Activated T-cell treated with anti-CD3 and anti-CD28 coated beads, Interleukin-2, amount 50 U/mL, for 24 hours (primary cell): ENCODE results near the gene MZT1.

Source experiments
- DNase-seq: peaks from one replicate; pipeline ENCODE4 v3.0.0-alpha.2; 2020
- H3K27ac Mint-ChIP-seq: 2 replicates; pipeline ENCODE4 v1.8.0; 2020; ENCODE audit warnings: mild to moderate bottlenecking, mixed read lengths
- H3K27me3 Mint-ChIP-seq: 2 replicates; pipeline ENCODE4 v1.8.0; 2020; ENCODE audit warnings: mixed read lengths
- H3K36me3 Mint-ChIP-seq: 2 replicates; pipeline ENCODE4 v1.8.0; 2020; ENCODE audit warnings: low read depth, mixed read lengths
- H3K4me1 Mint-ChIP-seq: 2 replicates; pipeline ENCODE4 v1.8.0; 2020; ENCODE audit warnings: low read depth, mixed read lengths
- H3K4me3 Mint-ChIP-seq: 2 replicates; pipeline ENCODE4 v1.8.0; 2020; ENCODE audit warnings: mild to moderate bottlenecking, moderate library complexity, mixed read lengths
- H3K9me3 Mint-ChIP-seq: 2 replicates; pipeline ENCODE4 v1.8.0; 2020; ENCODE audit warnings: mixed read lengths

The MZT1 gene

GRCh38 chr13:72700509-72700908, 26.9 kb downstream of the MZT1 start:
- Mint-ChIP-seq H3K27me3 (peaks cover 8% of the 10 kb centered on the region), H3K27ac (no peak overlapping the region), H3K36me3 (peaks cover 11% of the 10 kb centered on the region), H3K4me1 (no peaks in the 10 kb centered on the region), H3K9me3 (peaks cover 6% of the 10 kb centered on the region), H3K4me3 (no peak overlapping the region)
- no peak for DNase-seq

- no peak for DNase-seq
- H3K4me3 Mint-ChIP-seq = no peak overlapping the region
- H3K4me1 Mint-ChIP-seq = no peaks in the 10 kb centered on the region
- H3K36me3 Mint-ChIP-seq = no peaks in the 10 kb centered on the region
- peaks cover 11% of the 10 kb centered on the region for H3K27me3 Mint-ChIP-seq
- peaks cover under 1% of the 10 kb centered on the region for H3K9me3 Mint-ChIP-seq
- H3K27ac Mint-ChIP-seq = no peak overlapping the region
Measured at GRCh38 chr13:72698164-72698563, 29.3 kb downstream of the MZT1 start.

GRCh38 chr13:72696579-72696978, 30.9 kb downstream of the MZT1 start:
- H3K4me3 Mint-ChIP-seq = no peak overlapping the region
- H3K9me3 Mint-ChIP-seq = peaks cover 7% of the 10 kb centered on the region
- DNase-seq = no peak
- no peaks in the 10 kb centered on the region for H3K36me3 Mint-ChIP-seq
- no peak overlapping the region for H3K27ac Mint-ChIP-seq
- peaks cover 13% of the 10 kb centered on the region for H3K27me3 Mint-ChIP-seq
- H3K4me1 Mint-ChIP-seq = no peaks in the 10 kb centered on the region

- no peak for DNase-seq
- H3K4me3 Mint-ChIP-seq = no peak overlapping the region
- H3K27me3 Mint-ChIP-seq = peaks cover 17% of the 10 kb centered on the region
- no peak overlapping the region for H3K27ac Mint-ChIP-seq
- peaks cover 7% of the 10 kb centered on the region for H3K9me3 Mint-ChIP-seq
- H3K4me1 Mint-ChIP-seq = no peaks in the 10 kb centered on the region
- H3K36me3 Mint-ChIP-seq = no peaks in the 10 kb centered on the region
Measured at GRCh38 chr13:72694314-72694713, 33.1 kb downstream of the MZT1 start.

GRCh38 chr13:72693832-72694231, 33.6 kb downstream of the MZT1 start:
- Mint-ChIP-seq H3K27me3 (peaks cover 17% of the 10 kb centered on the region), H3K36me3 (no peaks in the 10 kb centered on the region), H3K4me1 (no peaks in the 10 kb centered on the region), H3K4me3 (no peak overlapping the region), H3K27ac (no peak overlapping the region), H3K9me3 (peaks cover 7% of the 10 kb centered on the region)
- no peak for DNase-seq

GRCh38 chr13:72692884-72693514, 34.4 kb downstream of the MZT1 start:
- no peaks in the 10 kb centered on the region for H3K4me1 Mint-ChIP-seq
- no peak overlapping the region for H3K4me3 Mint-ChIP-seq
- H3K27ac Mint-ChIP-seq = no peak overlapping the region
- peaks cover 11% of the 10 kb centered on the region for H3K27me3 Mint-ChIP-seq
- no peak for DNase-seq
- peaks cover 7% of the 10 kb centered on the region for H3K9me3 Mint-ChIP-seq
- no peaks in the 10 kb centered on the region for H3K36me3 Mint-ChIP-seq

- DNase-seq = no peak
Measured at GRCh38 chr13:72689181-72689696, 38.2 kb downstream of the MZT1 start.

GRCh38 chr13:72686766-72687165, 40.7 kb downstream of the MZT1 start:
- Mint-ChIP-seq H3K9me3 (no peaks in the 10 kb centered on the region), H3K4me3 (no peak overlapping the region), H3K36me3 (no peaks in the 10 kb centered on the region), H3K27ac (no peak overlapping the region), H3K27me3 (peaks cover 21% of the 10 kb centered on the region), H3K4me1 (no peaks in the 10 kb centered on the region)
- no peak for DNase-seq

More at GRCh38 chr13:72689181-72689696, 38.2 kb downstream of the MZT1 start:
- Mint-ChIP-seq H3K27ac (no peak overlapping the region), H3K9me3 (peaks cover 7% of the 10 kb centered on the region), H3K4me3 (no peak overlapping the region), H3K27me3 (peaks cover 10% of the 10 kb centered on the region), H3K36me3 (no peaks in the 10 kb centered on the region), H3K4me1 (no peaks in the 10 kb centered on the region)

GRCh38 chr13:72680353-72680752, 47.1 kb downstream of the MZT1 start:
- Mint-ChIP-seq H3K4me1 (no peaks in the 10 kb centered on the region), H3K9me3 (no peaks in the 10 kb centered on the region), H3K27ac (no peak overlapping the region), H3K4me3 (no peak overlapping the region), H3K27me3 (peaks cover 19% of the 10 kb centered on the region), H3K36me3 (no peaks in the 10 kb centered on the region)
- no peak for DNase-seq

GRCh38 chr13:72678312-72678711, 49.1 kb downstream of the MZT1 start:
- no peaks in the 10 kb centered on the region for H3K9me3 Mint-ChIP-seq
- H3K27ac Mint-ChIP-seq = no peak overlapping the region
- H3K36me3 Mint-ChIP-seq = no peaks in the 10 kb centered on the region
- H3K4me3 Mint-ChIP-seq = no peak overlapping the region
- H3K27me3 Mint-ChIP-seq = peaks cover 15% of the 10 kb centered on the region
- no peak for DNase-seq
- H3K4me1 Mint-ChIP-seq = no peaks in the 10 kb centered on the region

- no peaks in the 10 kb centered on the region for H3K9me3 Mint-ChIP-seq
- H3K36me3 Mint-ChIP-seq = no peaks in the 10 kb centered on the region
- H3K27ac Mint-ChIP-seq = no peak overlapping the region
Measured at GRCh38 chr13:72677431-72677830, 50.0 kb downstream of the MZT1 start.

GRCh38 chr13:72666391-72666790, 61.0 kb downstream of the MZT1 start:
- Mint-ChIP-seq H3K9me3 (no peaks in the 10 kb centered on the region), H3K36me3 (no peaks in the 10 kb centered on the region), H3K4me3 (no peak overlapping the region), H3K27ac (no peak overlapping the region), H3K27me3 (peaks cover 14% of the 10 kb centered on the region), H3K4me1 (no peaks in the 10 kb centered on the region)
- DNase-seq = no peak

More at GRCh38 chr13:72677431-72677830, 50.0 kb downstream of the MZT1 start:
- H3K4me3 Mint-ChIP-seq = no peak overlapping the region
- DNase-seq = no peak
- no peaks in the 10 kb centered on the region for H3K4me1 Mint-ChIP-seq
- peaks cover 8% of the 10 kb centered on the region for H3K27me3 Mint-ChIP-seq

GRCh38 chr13:72662548-72662947, 64.9 kb downstream of the MZT1 start:
- H3K27me3 Mint-ChIP-seq = peaks cover 19% of the 10 kb centered on the region
- no peaks in the 10 kb centered on the region for H3K9me3 Mint-ChIP-seq
- H3K4me1 Mint-ChIP-seq = no peaks in the 10 kb centered on the region
- H3K27ac Mint-ChIP-seq = no peak overlapping the region
- H3K4me3 Mint-ChIP-seq = no peak overlapping the region
- DNase-seq = no peak
- H3K36me3 Mint-ChIP-seq = no peaks in the 10 kb centered on the region
